ENCODE measurements around the gene CMTM7.
A peak's percentile ranks its signal among the peaks of the same experiment; 100 is the strongest.

The CMTM7 gene

GRCh38 chr3:32413845-32414521 is 22.3 kb downstream of the CMTM7 start:
- no peak for TF ChIP-seq POLR2A (IDR thresholded peaks at IDR 0.05; ENCODE audit: low read depth, low read length)
- DNase-seq (ENCODE audit: insufficient read length, low spot score) (no peak), FAIRE-seq (no peak)

GRCh38 chr3:32414522-32415202 is 23.0 kb downstream of the CMTM7 start:
- FAIRE-seq = no peak
- DNase-seq (ENCODE audit: insufficient read length, low spot score) = no peak
- TF ChIP-seq POLR2A (IDR thresholded peaks at IDR 0.05; ENCODE audit: low read depth, low read length) = no peak

GRCh38 chr3:32419742-32420125 is 28.1 kb downstream of the CMTM7 start:
- no peak for TF ChIP-seq POLR2A (IDR thresholded peaks at IDR 0.05; ENCODE audit: low read depth, low read length)
- FAIRE-seq (no peak), DNase-seq (ENCODE audit: insufficient read length, low spot score) (no peak)

- DNase-seq (ENCODE audit: insufficient read length, low spot score) (peak; percentile 69), FAIRE-seq (peak; percentile 97)
- TF ChIP-seq POLR2A (IDR thresholded peaks at IDR 0.05; ENCODE audit: low read depth, low read length) = no peak
These were observed 28.7 kb downstream of the CMTM7 start for GRCh38 chr3:32420126-32421038.

GRCh38 chr3:32421185-32421584 is 29.5 kb downstream of the CMTM7 start:
- DNase-seq (ENCODE audit: insufficient read length, low spot score) = no peak
- no peak for TF ChIP-seq POLR2A (IDR thresholded peaks at IDR 0.05; ENCODE audit: low read depth, low read length)
- FAIRE-seq = no peak

- no peak for TF ChIP-seq POLR2A (IDR thresholded peaks at IDR 0.05; ENCODE audit: low read depth, low read length)
- FAIRE-seq = peak; percentile 98
- DNase-seq (ENCODE audit: insufficient read length, low spot score) = peak; percentile 57
These were observed 30.6 kb downstream of the CMTM7 start for GRCh38 chr3:32421991-32422859.

GRCh38 chr3:32422943-32423342 is 31.3 kb downstream of the CMTM7 start:
- no peak for TF ChIP-seq POLR2A (IDR thresholded peaks at IDR 0.05; ENCODE audit: low read depth, low read length)
- no peak for DNase-seq (ENCODE audit: insufficient read length, low spot score)
- FAIRE-seq = no peak

- DNase-seq (ENCODE audit: insufficient read length, low spot score) (no peak), FAIRE-seq (no peak)
- TF ChIP-seq POLR2A (IDR thresholded peaks at IDR 0.05; ENCODE audit: low read depth, low read length) = no peak
These were observed 31.9 kb downstream of the CMTM7 start for GRCh38 chr3:32423534-32423933.

- FAIRE-seq (no peak), DNase-seq (ENCODE audit: insufficient read length, low spot score) (no peak)
- no peak for TF ChIP-seq POLR2A (IDR thresholded peaks at IDR 0.05; ENCODE audit: low read depth, low read length)
These were observed 32.4 kb downstream of the CMTM7 start for GRCh38 chr3:32423956-32424557.

- FAIRE-seq (no peak), DNase-seq (ENCODE audit: insufficient read length, low spot score) (no peak)
- no peak for TF ChIP-seq POLR2A (IDR thresholded peaks at IDR 0.05; ENCODE audit: low read depth, low read length)
These were observed 33.1 kb downstream of the CMTM7 start for GRCh38 chr3:32424581-32425250.

- FAIRE-seq = no peak
- TF ChIP-seq POLR2A (IDR thresholded peaks at IDR 0.05; ENCODE audit: low read depth, low read length) = no peak
- DNase-seq (ENCODE audit: insufficient read length, low spot score) = no peak
These were observed 36.7 kb downstream of the CMTM7 start for GRCh38 chr3:32428092-32429068.

All from H54 (cell line).